ENCODE measurements around the gene CCDC30.

DNA sequence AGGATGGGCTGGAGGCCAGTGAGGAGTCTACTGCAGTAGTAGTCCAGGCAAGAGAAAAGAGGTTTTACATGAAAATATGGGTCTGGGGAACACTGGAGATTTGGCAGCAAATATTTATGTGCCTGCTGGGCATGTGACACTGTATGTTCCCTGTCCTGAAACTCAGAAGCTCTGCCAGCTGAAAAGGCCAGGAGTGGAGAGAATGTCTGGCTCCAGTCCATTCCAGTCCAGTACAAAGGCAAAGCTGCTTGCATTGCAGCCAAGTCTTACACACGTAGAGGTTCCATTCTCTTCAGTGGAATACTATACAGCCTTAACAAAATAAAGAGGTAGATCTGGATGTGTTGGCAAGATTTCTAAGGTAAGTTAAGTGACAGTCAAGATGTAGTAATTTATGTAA is 211.6 kb downstream of the CCDC30 start:
- TF ChIP-seq, protein P1, sequence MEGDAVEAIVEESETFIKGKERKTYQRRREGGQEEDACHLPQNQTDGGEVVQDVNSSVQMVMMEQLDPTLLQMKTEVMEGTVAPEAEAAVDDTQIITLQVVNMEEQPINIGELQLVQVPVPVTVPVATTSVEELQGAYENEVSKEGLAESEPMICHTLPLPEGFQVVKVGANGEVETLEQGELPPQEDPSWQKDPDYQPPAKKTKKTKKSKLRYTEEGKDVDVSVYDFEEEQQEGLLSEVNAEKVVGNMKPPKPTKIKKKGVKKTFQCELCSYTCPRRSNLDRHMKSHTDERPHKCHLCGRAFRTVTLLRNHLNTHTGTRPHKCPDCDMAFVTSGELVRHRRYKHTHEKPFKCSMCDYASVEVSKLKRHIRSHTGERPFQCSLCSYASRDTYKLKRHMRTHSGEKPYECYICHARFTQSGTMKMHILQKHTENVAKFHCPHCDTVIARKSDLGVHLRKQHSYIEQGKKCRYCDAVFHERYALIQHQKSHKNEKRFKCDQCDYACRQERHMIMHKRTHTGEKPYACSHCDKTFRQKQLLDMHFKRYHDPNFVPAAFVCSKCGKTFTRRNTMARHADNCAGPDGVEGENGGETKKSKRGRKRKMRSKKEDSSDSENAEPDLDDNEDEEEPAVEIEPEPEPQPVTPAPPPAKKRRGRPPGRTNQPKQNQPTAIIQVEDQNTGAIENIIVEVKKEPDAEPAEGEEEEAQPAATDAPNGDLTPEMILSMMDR (IDR thresholded peaks at IDR 0.05), result no peak
- TF ChIP-seq POLR2A (IDR thresholded peaks at IDR 0.05; ENCODE audit: low read depth), result no peak

Measured in esophagus muscularis mucosa (tissue), 3 donors.